CD4-positive, alpha-beta memory T cell (primary cell): ENCODE data around the gene C16orf74. TPM values are rescaled to one million over a fixed set of nuclear protein-coding genes. Genes with fewer than 3 reads are reported as not detected.

Experiments used
- CTCF ChIA-PET: fragments of 350-600 bp; sonication (Branson Sonifier 250); formaldehyde crosslinking; loops from one replicate; lab custom pipeline; 2021; ENCODE audit warnings: inconsistent platforms; ENCODE audit not compliant: partially characterized antibody; lab: Charles Lee
- POLR2A ChIA-PET: fragments of 350-600 bp; sonication (Branson Sonifier 250); formaldehyde crosslinking; loops from one replicate; lab custom pipeline; 2021; ENCODE audit not compliant: partially characterized antibody; lab: Charles Lee
- DNase-seq, 5 donors: peaks; one replicate each; pipeline versions ENCODE4 v3.0.0 to v3.0.0-alpha.2; 2020 to 2022; ENCODE audit warnings: mixed read lengths in 1 of 5
- H3K27ac ChIP-seq: one replicate; pipeline ENCODE4 v1.7.0; 2013; ENCODE audit warnings: low read depth, low read length
- H3K27me3 ChIP-seq: 2 replicates; pipeline ENCODE4 v1.7.0; 2013; ENCODE audit warnings: mild to moderate bottlenecking, low read length, moderate library complexity; ENCODE audit not compliant: insufficient read depth
- H3K36me3 ChIP-seq: 2 replicates; pipeline ENCODE4 v1.7.0; 2013; ENCODE audit warnings: mild to moderate bottlenecking, low read length, moderate library complexity; ENCODE audit not compliant: insufficient read depth
- H3K4me1 ChIP-seq: 2 replicates; pipeline ENCODE4 v1.7.0; 2013; ENCODE audit warnings: mild to moderate bottlenecking, low read length, moderate library complexity; ENCODE audit not compliant: insufficient read depth
- H3K4me3 ChIP-seq, 2 donors: one replicate each; pipeline ENCODE4 v1.7.0; 2013; ENCODE audit warnings: low read length in 2 of 2, mild to moderate bottlenecking in 1 of 2
- H3K9me3 ChIP-seq, 2 donors: one replicate each; pipeline ENCODE4 v1.7.0; 2013; ENCODE audit warnings: low read length in 2 of 2, control low read depth in 1 of 2; ENCODE audit not compliant: control insufficient read depth in 1 of 2
- H3K27ac Mint-ChIP-seq, 7 donors: one replicate each; pipeline ENCODE4 v1.8.0; 2020 to 2021; ENCODE audit warnings: mixed read lengths in 7 of 7, mild to moderate bottlenecking in 6 of 7, inconsistent platforms in 3 of 7, moderate library complexity in 3 of 7
- H3K27me3 Mint-ChIP-seq, 2 donors: one replicate each; pipeline ENCODE4 v1.8.0; 2020 to 2021; ENCODE audit warnings: mixed read lengths in 2 of 2
- H3K36me3 Mint-ChIP-seq, 2 donors: one replicate each; pipeline ENCODE4 v1.8.0; 2020 to 2021; ENCODE audit warnings: mixed read lengths in 2 of 2, inconsistent platforms in 1 of 2, mild to moderate bottlenecking in 1 of 2
- H3K4me1 Mint-ChIP-seq, 4 donors: one replicate each; pipeline ENCODE4 v1.8.0; 2020 to 2021; ENCODE audit warnings: mixed read lengths in 4 of 4, mild to moderate bottlenecking in 1 of 4
- H3K4me3 Mint-ChIP-seq, 8 donors: one replicate each; pipeline ENCODE4 v1.8.0; 2020 to 2021; ENCODE audit warnings: mixed read lengths in 8 of 8, mild to moderate bottlenecking in 7 of 8, moderate library complexity in 6 of 8, inconsistent platforms in 3 of 8
- H3K9me3 Mint-ChIP-seq, 8 donors: one replicate each; pipeline ENCODE4 v1.8.0; 2020 to 2021; ENCODE audit warnings: mixed read lengths in 8 of 8, mild to moderate bottlenecking in 5 of 8, inconsistent platforms in 3 of 8, moderate library complexity in 1 of 8
- intact Hi-C: fragments of 100-400 bp; cut with micrococcal nuclease; formaldehyde crosslinking; loops from one replicate; pipeline ENCODE4 v1.15.1; 2023
- polyA plus RNA-seq, 2 donors: library from polyadenylated mRNA; unstranded; fragments of 300-500 nt; fragmentation: Illumina TruSeq; gene quantifications; one replicate each; pipeline ENCODE4 v1.2.3, GENCODE V29; 2021
- total RNA-seq, 2 experiments: library from RNA; stranded (reverse); gene quantifications; one replicate each; pipeline ENCODE4 v1.2.3, GENCODE V29; 2021

Gene C16orf74
- total and polyA plus RNA-seq, 4 experiments from 2014 or later = 11.7 to 16.5 (median 14.3) TPM

GRCh38 chr16:85682516-85682915 lies 68.4 kb downstream of the C16orf74 start:
- ChIA-PET CTCF (interaction anchor here (1.1 to 1.6 kb wide), 2 partner anchors 8 to 78 kb away, joined by 4 to 5 read pairs; no protein-coding TSS in a partner anchor), POLR2A (interaction anchor here (0.9 kb wide), 1 partner anchor 19 kb away, joined by 3 read pairs; no protein-coding TSS in a partner anchor)
- intact Hi-C loops = loop anchor here (10.0 kb wide), 1 partner anchor 1568 kb away; the partner anchor contains the start of gene MBTPS1

GRCh38 chr16:85681255-85681654 lies 69.6 kb downstream of the C16orf74 start:
- H3K9me3 ChIP-seq = no peaks in the 10 kb centered on the region
- Mint-ChIP-seq H3K9me3 (peaks cover 0 to 3% (median 0%) of the 10 kb centered on the region in 8 donors), H3K36me3 (peaks cover 0 to under 1% of the 10 kb centered on the region in 2 donors), H3K4me3 (peak overlapping the region in 1 of 8 donors; percentile 71), H3K4me1 (peaks cover 5 to 19% (median 13%) of the 10 kb centered on the region in 4 donors), H3K27ac (peak overlapping the region in 1 of 7 donors; percentile 18), H3K27me3 (no peaks in the 10 kb centered on the region)
- ChIA-PET POLR2A (interaction anchor here (1.3 kb wide), 1 partner anchor 16 kb away, joined by 3 read pairs; no protein-coding TSS in a partner anchor), CTCF (no interaction called here)
- intact Hi-C loops = loop anchor here (10.0 kb wide), 1 partner anchor 1566 kb away; the partner anchor contains the start of gene MBTPS1
- no peak overlapping the region for H3K4me3 ChIP-seq
- no peaks in the 10 kb centered on the region for H3K27me3 ChIP-seq
- peaks cover 10% of the 10 kb centered on the region for H3K4me1 ChIP-seq
- H3K36me3 ChIP-seq = no peaks in the 10 kb centered on the region
- H3K27ac ChIP-seq = no peak overlapping the region
- no peak for DNase-seq

More at GRCh38 chr16:85682516-85682915, 68.4 kb downstream of the C16orf74 start:
- Histone ChIP-seq H3K9me3 (no peaks in the 10 kb centered on the region), H3K36me3 (no peaks in the 10 kb centered on the region), H3K27ac (no peak overlapping the region), H3K4me1 (peaks cover 17% of the 10 kb centered on the region), H3K27me3 (no peaks in the 10 kb centered on the region), H3K4me3 (no peak overlapping the region)
- H3K4me1 Mint-ChIP-seq = peaks cover 5 to 26% (median 21%) of the 10 kb centered on the region in 4 donors
- no peak overlapping the region for H3K27ac Mint-ChIP-seq
- H3K36me3 Mint-ChIP-seq = no peaks in the 10 kb centered on the region
- H3K27me3 Mint-ChIP-seq = no peaks in the 10 kb centered on the region
- DNase-seq = no peak
- peaks cover 0 to 3% (median 0%) of the 10 kb centered on the region in 8 donors for H3K9me3 Mint-ChIP-seq
- no peak overlapping the region for H3K4me3 Mint-ChIP-seq

- Mint-ChIP-seq H3K4me1 (peaks cover 5 to 19% (median 14%) of the 10 kb centered on the region in 4 donors), H3K9me3 (peaks cover 0 to 3% (median 0%) of the 10 kb centered on the region in 8 donors), H3K27ac (peak overlapping the region; percentile 11 to 92 (median 69)), H3K27me3 (no peaks in the 10 kb centered on the region), H3K4me3 (peak overlapping the region; percentile 33 to 78 (median 66)), H3K36me3 (peaks cover 0 to 5% of the 10 kb centered on the region in 2 donors)
- no peaks in the 10 kb centered on the region for H3K9me3 ChIP-seq
- CTCF ChIA-PET = no interaction called here
- H3K4me3 ChIP-seq = peak overlapping the region in 1 of 2 donors; percentile 24
- DNase-seq = peak in 1 of 5 donors; percentile 5
- H3K27ac ChIP-seq = no peak overlapping the region
- H3K4me1 ChIP-seq = peaks cover 10% of the 10 kb centered on the region
- H3K27me3 ChIP-seq = no peaks in the 10 kb centered on the region
- POLR2A ChIA-PET = interaction anchor here (1.3 kb wide), 1 partner anchor 17 kb away, joined by 3 read pairs; no protein-coding TSS in a partner anchor
- intact Hi-C loops = loop anchor here (10.0 kb wide), 1 partner anchor 1566 kb away; the partner anchor contains the start of gene MBTPS1
- H3K36me3 ChIP-seq = no peaks in the 10 kb centered on the region
These were observed 70.4 kb downstream of the C16orf74 start for GRCh38 chr16:85680352-85680944.

DNA sequence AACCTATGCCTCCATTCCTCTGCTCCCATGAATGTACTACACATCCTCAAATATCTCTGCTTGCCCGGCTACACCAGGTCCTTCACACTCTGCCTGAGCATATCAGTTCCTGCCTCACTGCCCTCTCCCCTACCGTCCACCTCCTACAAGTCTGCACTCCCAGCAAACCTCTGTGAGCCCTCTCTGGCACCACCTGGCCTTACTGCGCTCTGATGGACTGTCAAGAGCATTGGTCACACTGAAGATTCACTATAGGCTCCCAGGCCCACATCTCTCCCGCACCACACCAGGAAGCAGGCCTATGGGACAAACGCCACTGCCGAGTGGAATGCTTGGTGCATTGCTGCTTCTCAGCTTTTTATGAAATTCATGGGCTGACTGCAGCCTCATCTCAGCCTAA lies 71.0 kb downstream of the C16orf74 start:
- no peak overlapping the region for H3K27ac ChIP-seq
- no peaks in the 10 kb centered on the region for H3K27me3 Mint-ChIP-seq
- H3K27me3 ChIP-seq = no peaks in the 10 kb centered on the region
- peaks cover 10% of the 10 kb centered on the region for H3K4me1 ChIP-seq
- H3K4me3 Mint-ChIP-seq = peak overlapping the region in 3 of 8 donors; percentile 3 to 77 (median 68)
- no peaks in the 10 kb centered on the region for H3K9me3 ChIP-seq
- peaks cover 5 to 11% of the 10 kb centered on the region in 2 donors for H3K36me3 Mint-ChIP-seq
- DNase-seq = no peak
- peaks cover 5% of the 10 kb centered on the region for H3K36me3 ChIP-seq
- H3K27ac Mint-ChIP-seq = peak overlapping the region in 6 of 7 donors; percentile 8 to 75 (median 64)
- intact Hi-C loops = loop anchor here (10.0 kb wide), 1 partner anchor 1565 kb away; the partner anchor contains the start of gene MBTPS1
- CTCF ChIA-PET = no interaction called here
- H3K9me3 Mint-ChIP-seq = peaks cover 0 to 3% (median 0%) of the 10 kb centered on the region in 8 donors
- POLR2A ChIA-PET = no interaction called here
- H3K4me3 ChIP-seq = no peak overlapping the region
- peaks cover 5 to 19% (median 14%) of the 10 kb centered on the region in 4 donors for H3K4me1 Mint-ChIP-seq

DNA sequence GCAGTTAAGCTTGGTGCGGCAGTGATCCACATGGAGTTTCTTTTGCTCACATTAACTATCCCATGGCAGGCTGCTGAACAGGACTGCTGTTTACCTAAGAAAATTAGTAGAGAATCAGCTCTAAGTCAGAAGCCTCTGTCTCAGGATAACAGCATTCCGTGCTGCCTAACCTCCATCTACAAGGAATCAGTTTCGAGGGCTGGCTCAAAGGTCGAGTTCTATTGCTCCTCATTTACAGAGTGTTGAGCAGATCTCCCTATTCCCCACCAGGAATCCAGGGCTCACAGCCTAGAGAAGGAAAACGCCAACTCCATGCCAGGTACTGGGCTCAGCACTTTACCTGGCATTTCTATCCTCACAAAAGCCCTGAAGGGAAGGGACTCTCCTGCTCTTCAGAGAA lies 72.1 kb downstream of the C16orf74 start:
- Histone ChIP-seq H3K27ac (no peak overlapping the region), H3K27me3 (no peaks in the 10 kb centered on the region), H3K36me3 (peaks cover 10% of the 10 kb centered on the region), H3K9me3 (no peaks in the 10 kb centered on the region), H3K4me1 (peaks cover 10% of the 10 kb centered on the region), H3K4me3 (no peak overlapping the region)
- H3K9me3 Mint-ChIP-seq = peaks cover 0 to 3% (median 0%) of the 10 kb centered on the region in 8 donors
- DNase-seq = no peak
- no peaks in the 10 kb centered on the region for H3K27me3 Mint-ChIP-seq
- intact Hi-C loops = no loop called here
- ChIA-PET POLR2A (no interaction called here), CTCF (no interaction called here)
- no peak overlapping the region for H3K4me3 Mint-ChIP-seq
- H3K36me3 Mint-ChIP-seq = peaks cover 8 to 21% of the 10 kb centered on the region in 2 donors
- H3K27ac Mint-ChIP-seq = peak overlapping the region in 2 of 7 donors; percentile 43 to 65
- peaks cover 5 to 19% (median 14%) of the 10 kb centered on the region in 4 donors for H3K4me1 Mint-ChIP-seq

GRCh38 chr16:85678016-85678415 lies 72.9 kb downstream of the C16orf74 start:
- Histone ChIP-seq H3K36me3 (peaks cover 14% of the 10 kb centered on the region), H3K27me3 (no peaks in the 10 kb centered on the region), H3K4me3 (no peak overlapping the region), H3K4me1 (peaks cover 10% of the 10 kb centered on the region), H3K9me3 (no peaks in the 10 kb centered on the region), H3K27ac (no peak overlapping the region)
- Mint-ChIP-seq H3K9me3 (peaks cover 0 to 3% (median 0%) of the 10 kb centered on the region in 8 donors), H3K27me3 (no peaks in the 10 kb centered on the region), H3K27ac (no peak overlapping the region), H3K4me3 (no peak overlapping the region), H3K4me1 (peaks cover 5 to 19% (median 12%) of the 10 kb centered on the region in 4 donors), H3K36me3 (peaks cover 11 to 28% of the 10 kb centered on the region in 2 donors)
- intact Hi-C loops = no loop called here
- POLR2A ChIA-PET = no interaction called here
- CTCF ChIA-PET = interaction anchor here (0.8 kb wide), 1 partner anchor 39 kb away, joined by 3 read pairs; no protein-coding TSS in a partner anchor
- no peak for DNase-seq

DNA sequence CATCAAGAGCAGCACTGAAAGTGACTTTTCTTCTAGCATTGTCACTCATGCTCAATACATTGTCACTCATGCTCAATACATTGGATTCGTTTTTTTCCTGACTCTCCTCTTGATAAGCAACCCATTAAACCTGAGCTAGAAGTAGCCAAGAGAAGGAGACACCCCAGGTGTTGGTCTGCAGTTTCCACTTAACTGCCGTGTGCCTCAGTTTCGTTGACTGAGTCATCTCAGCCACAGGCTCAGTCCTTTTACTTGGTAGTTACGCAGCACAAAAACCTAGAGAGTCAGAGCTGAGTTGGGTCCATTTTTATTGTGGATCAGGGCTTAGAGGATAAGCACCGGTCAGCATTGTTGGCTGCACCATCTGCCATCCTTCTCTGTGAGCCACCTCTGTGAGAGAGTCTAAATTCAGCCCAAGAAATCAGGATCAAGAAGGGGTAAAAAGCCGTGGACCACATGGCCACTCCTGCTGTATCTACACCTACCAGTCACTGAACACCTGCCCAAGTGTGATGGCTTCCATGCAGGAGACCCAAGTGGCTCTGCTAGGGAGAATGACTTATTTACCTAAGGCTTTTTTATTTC lies 73.4 kb downstream of the C16orf74 start:
- H3K27ac Mint-ChIP-seq = no peak overlapping the region
- no peaks in the 10 kb centered on the region for H3K9me3 Mint-ChIP-seq
- Histone ChIP-seq H3K9me3 (no peaks in the 10 kb centered on the region), H3K4me1 (peaks cover 10% of the 10 kb centered on the region), H3K27ac (no peak overlapping the region), H3K36me3 (peaks cover 20% of the 10 kb centered on the region), H3K4me3 (no peak overlapping the region), H3K27me3 (no peaks in the 10 kb centered on the region)
- peaks cover 14 to 33% of the 10 kb centered on the region in 2 donors for H3K36me3 Mint-ChIP-seq
- no peak for DNase-seq
- CTCF ChIA-PET = interaction anchor here (0.8 kb wide), 1 partner anchor 39 kb away, joined by 3 read pairs; no protein-coding TSS in a partner anchor
- H3K4me1 Mint-ChIP-seq = peaks cover 5 to 19% (median 12%) of the 10 kb centered on the region in 4 donors
- intact Hi-C loops = no loop called here
- POLR2A ChIA-PET = no interaction called here
- no peaks in the 10 kb centered on the region for H3K27me3 Mint-ChIP-seq
- H3K4me3 Mint-ChIP-seq = no peak overlapping the region
